Progenitor cell of endocrine pancreas (in vitro differentiated cells): ENCODE measurements around the gene ZBTB47. TPM values are rescaled to one million over a fixed set of nuclear protein-coding genes. Genes with fewer than 3 reads are reported as not detected.

ENCODE experiments used
- DNase-seq: peaks from one replicate; pipeline ENCODE4 v3.0.0; 2021; ENCODE audit warnings: low spot score; ENCODE audit not compliant: unreplicated experiment
- H3K27ac Mint-ChIP-seq: 2 replicates; pipeline ENCODE4 v1.8.0; 2021; ENCODE audit warnings: mild to moderate bottlenecking, moderate library complexity, mixed read lengths
- H3K27me3 Mint-ChIP-seq: 2 replicates; pipeline ENCODE4 v1.8.0; 2021; ENCODE audit warnings: mixed read lengths
- H3K36me3 Mint-ChIP-seq: 2 replicates; pipeline ENCODE4 v1.8.0; 2022; ENCODE audit warnings: mixed read lengths; ENCODE audit not compliant: insufficient read depth
- H3K4me1 Mint-ChIP-seq: 2 replicates; pipeline ENCODE4 v1.8.0; 2021; ENCODE audit warnings: low read depth, mixed read lengths
- H3K4me3 Mint-ChIP-seq: 2 replicates; pipeline ENCODE4 v1.8.0; 2021; ENCODE audit warnings: low read depth, mild to moderate bottlenecking, moderate library complexity, mixed read lengths
- H3K9me3 Mint-ChIP-seq: 2 replicates; pipeline ENCODE4 v1.8.0; 2021; ENCODE audit warnings: low read depth, mixed read lengths
- CTCF ChIP-seq: fragments of 200-600 bp; sonication (generic); IDR thresholded peaks from one replicate; pipeline ENCODE4 v1.5.0; 2021; ENCODE audit warnings: antibody characterized with exemption, mild to moderate bottlenecking; ENCODE audit not compliant: unreplicated experiment
- total RNA-seq: library from RNA; stranded (reverse); gene quantifications from 2 replicates; pipeline ENCODE4 v1.2.1, GENCODE V29; 2021

Gene ZBTB47
- total RNA-seq, 1 donor from 2014 or later = 9.7 TPM

GRCh38 chr3:42691816-42692666, 38.5 kb downstream of the ZBTB47 start:
- no peak overlapping the region for H3K27ac Mint-ChIP-seq
- H3K4me3 Mint-ChIP-seq = no peak overlapping the region
- peaks cover 14% of the 10 kb centered on the region for H3K27me3 Mint-ChIP-seq
- no peak for TF ChIP-seq CTCF
- no peak for DNase-seq
- H3K4me1 Mint-ChIP-seq = no peaks in the 10 kb centered on the region
- H3K9me3 Mint-ChIP-seq = no peaks in the 10 kb centered on the region
- H3K36me3 Mint-ChIP-seq = no peaks in the 10 kb centered on the region

- TF ChIP-seq CTCF = no peak
- Mint-ChIP-seq H3K27me3 (peaks cover 14% of the 10 kb centered on the region), H3K9me3 (no peaks in the 10 kb centered on the region), H3K36me3 (no peaks in the 10 kb centered on the region), H3K27ac (no peak overlapping the region), H3K4me3 (no peak overlapping the region), H3K4me1 (no peaks in the 10 kb centered on the region)
- no peak for DNase-seq
Observed at GRCh38 chr3:42692667-42693529, 39.4 kb downstream of the ZBTB47 start.

- Mint-ChIP-seq H3K9me3 (no peaks in the 10 kb centered on the region), H3K27me3 (peaks cover 14% of the 10 kb centered on the region), H3K4me1 (no peaks in the 10 kb centered on the region), H3K27ac (no peak overlapping the region), H3K36me3 (no peaks in the 10 kb centered on the region), H3K4me3 (no peak overlapping the region)
- no peak for DNase-seq
- no peak for TF ChIP-seq CTCF
Observed at GRCh38 chr3:42693530-42693930, 40.0 kb downstream of the ZBTB47 start.

- no peaks in the 10 kb centered on the region for H3K36me3 Mint-ChIP-seq
- peaks cover 12% of the 10 kb centered on the region for H3K27me3 Mint-ChIP-seq
- no peak for TF ChIP-seq CTCF
- no peak overlapping the region for H3K4me3 Mint-ChIP-seq
- H3K27ac Mint-ChIP-seq = no peak overlapping the region
- H3K4me1 Mint-ChIP-seq = no peaks in the 10 kb centered on the region
- no peaks in the 10 kb centered on the region for H3K9me3 Mint-ChIP-seq
- no peak for DNase-seq
Observed at GRCh38 chr3:42694366-42694765, 40.9 kb downstream of the ZBTB47 start.
